SH-SY5Y (cell line): ENCODE data around the gene GRIN3B.

Experiments
- GATA2 ChIP-seq: IDR thresholded peaks from 2 replicates; pipeline ENCODE4 v1.6.1; 2011; ENCODE audit warnings: mild to moderate bottlenecking, low read depth, low read length
- GATA3 ChIP-seq: IDR thresholded peaks from 2 replicates; pipeline ENCODE4 v1.6.1; 2011; ENCODE audit warnings: low read depth, mild to moderate bottlenecking, low read length, moderate library complexity

Gene GRIN3B

DNA sequence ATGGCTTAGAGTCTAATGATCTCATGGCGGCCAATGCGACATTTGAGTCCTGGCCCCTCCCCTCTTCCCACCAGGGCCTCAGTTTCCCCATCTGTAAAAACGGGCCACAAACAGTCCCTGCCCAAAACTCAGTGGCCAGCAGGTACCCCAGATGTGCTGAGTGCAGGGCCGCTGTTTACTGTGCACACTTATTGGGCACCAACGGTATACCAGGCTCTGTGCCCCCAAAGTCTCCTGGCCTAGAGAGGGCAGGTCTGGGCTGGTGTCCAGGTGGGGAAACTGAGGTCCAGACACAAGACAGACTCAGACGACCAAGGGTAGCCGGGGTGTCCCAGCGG is 39.6 kb upstream of the GRIN3B start:
- TF ChIP-seq GATA3 (no peak), GATA2 (no peak)

DNA sequence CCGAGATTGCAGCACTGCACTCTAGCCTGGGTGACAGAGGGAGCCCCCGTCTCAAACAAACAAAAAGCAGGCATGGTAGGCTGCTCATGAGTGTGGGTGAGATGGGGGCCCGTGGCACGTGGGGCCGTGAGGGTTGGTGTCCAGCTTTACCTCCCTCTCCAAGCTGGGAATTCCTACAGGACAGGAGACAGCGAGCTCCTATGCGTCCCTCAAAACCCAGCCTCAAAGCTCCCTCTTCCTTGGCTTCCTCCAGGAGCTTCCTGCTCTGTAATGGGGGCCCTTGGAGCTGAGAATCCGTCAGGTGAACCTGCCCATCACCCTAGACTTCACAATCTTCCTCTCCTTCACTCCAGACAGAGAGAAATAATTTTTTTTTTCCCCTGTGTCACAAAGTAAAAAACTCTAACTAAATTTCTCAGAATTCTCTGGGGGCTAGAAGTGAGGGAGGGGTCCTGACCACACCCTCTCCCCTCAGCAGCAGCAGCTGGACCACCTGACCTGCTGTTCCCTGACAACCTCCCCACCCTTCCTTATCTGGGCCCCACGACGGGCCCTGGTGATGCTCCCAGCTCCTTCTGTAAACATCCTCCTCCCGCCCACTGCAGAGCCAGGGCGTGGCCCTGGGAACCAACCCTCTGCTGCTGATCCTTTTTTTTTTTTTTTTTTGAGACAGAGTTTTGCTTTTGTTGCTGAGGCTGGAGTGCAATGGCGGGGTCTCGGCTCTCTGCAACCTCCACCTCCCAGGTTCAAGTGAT is 38.2 kb upstream of the GRIN3B start:
- TF ChIP-seq GATA3 = no peak
- TF ChIP-seq GATA2 = no peak

DNA sequence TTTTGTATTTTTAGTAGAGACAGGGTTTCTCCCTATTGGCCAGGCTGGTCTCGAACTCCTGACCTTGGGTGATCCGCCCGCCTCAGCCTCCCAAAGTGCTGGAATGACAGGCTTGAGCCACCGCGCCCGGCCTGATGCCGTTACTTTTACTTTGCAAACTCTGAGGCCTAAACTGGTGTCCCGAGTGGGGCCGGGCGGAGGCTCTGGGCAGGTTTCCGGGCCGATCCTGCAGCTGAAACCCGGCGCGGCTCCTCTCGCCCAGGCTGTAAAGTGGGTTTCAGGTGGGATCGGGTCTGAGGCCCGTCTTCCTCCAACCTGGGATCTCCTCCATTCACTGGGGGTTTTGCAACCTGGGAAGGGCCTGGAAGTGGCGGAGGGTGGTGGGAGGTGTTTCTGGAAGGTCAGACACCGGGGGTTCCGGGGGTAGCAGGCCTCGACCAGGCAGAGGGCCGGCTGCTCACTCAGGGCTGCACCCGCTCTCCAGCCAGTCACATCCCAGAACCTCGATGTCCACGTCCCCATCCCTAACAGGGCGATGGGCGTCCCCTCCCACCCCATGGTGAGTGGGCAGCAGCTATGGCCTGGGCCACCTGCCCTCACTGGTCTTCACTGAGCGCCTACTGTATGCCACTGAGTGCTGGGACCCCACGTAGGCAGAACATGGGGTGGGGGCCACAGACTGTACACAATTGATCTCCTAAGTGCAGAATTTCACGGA is 37.4 kb upstream of the GRIN3B start:
- TF ChIP-seq GATA2 = no peak
- no peak for TF ChIP-seq GATA3

DNA sequence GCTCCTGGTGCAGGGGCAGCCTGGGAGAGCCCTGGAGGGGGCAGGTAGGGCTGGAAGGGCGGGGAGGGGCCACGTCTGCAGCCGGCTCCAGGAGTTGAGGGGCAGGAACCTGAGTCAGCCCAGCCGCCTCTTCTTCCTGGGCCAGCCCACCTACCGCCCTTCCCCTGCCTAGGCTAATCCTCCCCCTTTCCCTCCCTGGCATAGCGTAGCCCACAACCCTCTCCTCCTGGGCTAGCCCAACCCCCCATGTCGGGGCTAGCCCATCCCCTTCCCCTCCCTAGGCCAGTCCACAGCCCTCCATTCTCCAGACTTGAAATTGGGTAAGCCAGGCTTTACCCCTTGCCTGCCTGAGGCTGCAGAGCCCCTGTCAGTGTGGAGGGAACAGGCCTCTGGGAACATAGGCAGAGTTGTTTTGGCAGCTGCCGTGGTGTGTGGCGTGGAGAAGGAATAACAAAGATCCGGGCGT is 36.7 kb upstream of the GRIN3B start:
- TF ChIP-seq GATA3 (no peak), GATA2 (no peak)

DNA sequence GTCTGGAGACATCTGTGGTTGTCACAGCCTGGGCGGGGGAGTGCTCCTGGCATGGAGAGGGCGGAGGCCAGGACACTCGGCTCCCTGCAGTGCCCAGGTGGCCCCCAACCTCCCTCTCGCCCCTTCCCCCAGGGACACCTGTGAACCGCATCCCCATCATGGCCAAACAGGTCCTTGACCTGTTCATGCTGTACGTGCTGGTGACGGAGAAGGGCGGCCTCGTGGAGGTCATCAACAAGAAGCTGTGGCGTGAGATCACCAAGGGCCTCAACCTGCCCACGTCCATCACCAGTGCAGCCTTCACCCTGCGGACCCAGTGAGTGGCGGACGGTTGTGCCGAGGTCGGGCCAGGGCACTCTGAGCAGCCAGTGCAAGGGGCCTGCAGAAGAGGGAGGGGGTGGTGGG is 36.1 kb upstream of the GRIN3B start:
- no peak for TF ChIP-seq GATA2
- no peak for TF ChIP-seq GATA3

DNA sequence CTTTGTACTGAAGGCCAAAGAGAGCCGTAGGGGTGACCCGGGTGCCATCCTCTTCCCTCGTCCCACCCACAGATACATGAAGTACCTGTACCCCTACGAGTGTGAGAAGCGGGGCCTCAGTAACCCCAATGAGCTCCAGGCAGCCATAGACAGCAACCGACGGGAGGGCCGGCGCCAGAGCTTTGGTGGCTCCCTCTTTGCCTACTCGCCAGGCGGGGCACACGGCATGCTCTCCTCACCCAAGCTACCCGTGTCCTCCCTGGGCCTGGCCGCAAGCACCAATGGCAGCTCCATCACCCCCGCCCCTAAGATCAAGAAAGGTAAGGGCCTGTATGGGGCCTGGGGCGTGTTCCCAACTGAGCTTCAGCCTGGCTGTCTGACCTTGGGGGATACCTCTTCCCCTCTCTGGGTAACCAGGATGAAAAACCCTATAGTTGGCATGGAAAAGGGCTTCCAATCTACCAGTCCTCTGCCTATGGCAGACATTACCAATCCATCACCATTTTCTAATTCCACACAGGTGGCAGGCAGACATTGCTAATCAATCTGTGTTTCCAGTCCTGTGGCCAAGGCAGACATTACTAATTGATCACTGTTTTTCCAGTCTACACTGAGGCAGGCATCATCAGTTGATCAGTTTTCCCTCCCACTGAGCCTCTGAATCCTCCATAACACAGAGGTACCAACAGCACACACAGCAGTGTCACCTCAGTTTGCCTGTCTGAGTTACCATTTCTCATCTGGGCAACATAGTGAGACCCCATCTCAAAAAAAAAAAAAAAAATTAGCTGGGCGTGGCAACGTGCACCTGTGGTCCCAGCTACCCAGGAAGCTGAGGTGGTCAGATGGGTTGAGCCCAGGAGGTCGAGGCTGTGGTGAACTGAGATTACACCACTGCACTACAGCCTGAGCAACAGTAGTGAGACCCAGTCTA is 35.2 kb upstream of the GRIN3B start:
- TF ChIP-seq GATA2 = no peak
- no peak for TF ChIP-seq GATA3

DNA sequence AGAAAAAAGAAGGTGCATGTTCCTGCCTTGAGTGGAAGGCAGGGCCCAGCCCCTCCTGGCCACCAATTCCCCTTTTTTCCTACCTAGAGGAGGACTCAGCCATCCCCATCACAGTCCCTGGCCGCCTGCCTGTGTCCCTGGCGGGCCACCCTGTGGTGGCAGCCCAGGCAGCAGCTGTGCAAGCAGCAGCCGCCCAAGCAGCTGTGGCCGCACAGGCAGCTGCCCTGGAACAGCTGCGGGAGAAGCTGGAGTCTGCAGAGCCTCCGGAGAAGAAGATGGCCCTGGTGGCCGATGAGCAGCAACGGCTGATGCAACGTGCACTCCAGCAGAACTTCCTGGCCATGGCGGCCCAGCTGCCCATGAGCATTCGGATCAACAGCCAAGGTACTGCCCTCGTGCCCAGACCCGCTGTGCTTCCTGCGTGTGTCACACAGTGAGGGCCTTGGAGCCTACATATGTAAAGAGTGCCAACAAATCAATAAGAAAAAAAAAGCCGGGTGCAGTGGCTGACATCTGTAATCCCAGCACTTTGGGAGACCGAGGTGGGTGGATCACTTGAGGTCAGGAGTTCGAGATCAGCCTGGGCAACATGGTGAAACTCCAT is 33.6 kb upstream of the GRIN3B start:
- TF ChIP-seq GATA2 = no peak
- TF ChIP-seq GATA3 = no peak

DNA sequence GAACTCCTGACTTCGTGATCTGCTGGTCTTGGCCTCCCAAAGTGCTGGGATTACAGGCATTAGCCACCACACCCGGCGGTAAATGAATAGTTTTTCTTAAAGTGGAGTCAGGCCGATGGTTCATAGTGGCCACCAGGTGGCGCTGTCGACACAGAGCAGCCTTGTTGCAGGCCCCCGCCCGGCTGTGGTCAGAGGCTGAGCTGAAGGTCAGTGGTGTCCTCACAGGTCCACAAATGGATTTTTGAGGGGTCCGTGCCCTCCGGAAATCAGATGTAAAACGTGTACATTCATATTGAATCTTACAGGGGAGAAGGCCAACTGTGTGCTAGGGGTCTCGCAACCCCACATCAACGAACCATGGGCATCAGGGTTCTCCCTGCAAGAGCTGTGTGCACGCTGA is 29.5 kb upstream of the GRIN3B start:
- no peak for TF ChIP-seq GATA3
- TF ChIP-seq GATA2 = no peak

DNA sequence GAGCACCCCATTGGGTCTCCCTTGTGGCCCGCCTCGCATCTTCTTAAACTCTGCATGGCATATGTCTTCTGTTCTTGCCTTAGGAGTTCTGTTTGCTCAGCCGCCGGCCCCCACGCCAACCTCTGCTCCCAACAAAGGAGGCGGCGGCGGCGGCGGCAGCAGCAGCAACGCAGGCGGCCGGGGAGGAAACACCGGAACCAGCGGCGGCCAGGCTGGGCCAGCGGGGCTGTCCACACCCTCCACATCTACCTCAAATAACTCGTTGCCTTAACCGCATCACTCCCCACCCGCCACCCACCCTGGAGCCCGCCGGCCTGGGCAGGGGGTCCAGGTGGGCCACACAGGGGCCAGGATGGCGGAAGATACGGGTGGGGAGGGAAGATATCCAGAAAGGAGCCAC is 28.4 kb upstream of the GRIN3B start:
- TF ChIP-seq GATA3 = no peak
- TF ChIP-seq GATA2 = no peak

DNA sequence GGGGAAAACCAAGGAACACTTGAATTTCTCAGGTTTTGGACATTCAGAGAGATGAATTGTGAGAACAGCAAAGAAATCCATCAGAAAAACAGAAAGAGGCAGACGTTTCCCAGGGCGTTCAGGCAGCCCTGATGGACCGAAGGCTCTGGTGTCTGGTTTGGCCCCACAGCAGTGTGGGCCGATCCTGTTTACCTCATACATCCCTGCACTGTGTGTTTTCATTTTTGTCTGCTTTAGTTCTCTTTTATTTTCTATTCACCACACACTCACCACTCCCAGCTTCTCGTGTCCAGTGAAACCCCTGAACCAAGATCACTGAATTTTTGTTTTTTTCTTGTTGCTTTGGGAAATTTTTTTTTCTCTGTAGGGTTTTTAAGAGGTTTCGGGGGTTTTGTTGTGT is 27.9 kb upstream of the GRIN3B start:
- TF ChIP-seq GATA3 = no peak
- no peak for TF ChIP-seq GATA2

DNA sequence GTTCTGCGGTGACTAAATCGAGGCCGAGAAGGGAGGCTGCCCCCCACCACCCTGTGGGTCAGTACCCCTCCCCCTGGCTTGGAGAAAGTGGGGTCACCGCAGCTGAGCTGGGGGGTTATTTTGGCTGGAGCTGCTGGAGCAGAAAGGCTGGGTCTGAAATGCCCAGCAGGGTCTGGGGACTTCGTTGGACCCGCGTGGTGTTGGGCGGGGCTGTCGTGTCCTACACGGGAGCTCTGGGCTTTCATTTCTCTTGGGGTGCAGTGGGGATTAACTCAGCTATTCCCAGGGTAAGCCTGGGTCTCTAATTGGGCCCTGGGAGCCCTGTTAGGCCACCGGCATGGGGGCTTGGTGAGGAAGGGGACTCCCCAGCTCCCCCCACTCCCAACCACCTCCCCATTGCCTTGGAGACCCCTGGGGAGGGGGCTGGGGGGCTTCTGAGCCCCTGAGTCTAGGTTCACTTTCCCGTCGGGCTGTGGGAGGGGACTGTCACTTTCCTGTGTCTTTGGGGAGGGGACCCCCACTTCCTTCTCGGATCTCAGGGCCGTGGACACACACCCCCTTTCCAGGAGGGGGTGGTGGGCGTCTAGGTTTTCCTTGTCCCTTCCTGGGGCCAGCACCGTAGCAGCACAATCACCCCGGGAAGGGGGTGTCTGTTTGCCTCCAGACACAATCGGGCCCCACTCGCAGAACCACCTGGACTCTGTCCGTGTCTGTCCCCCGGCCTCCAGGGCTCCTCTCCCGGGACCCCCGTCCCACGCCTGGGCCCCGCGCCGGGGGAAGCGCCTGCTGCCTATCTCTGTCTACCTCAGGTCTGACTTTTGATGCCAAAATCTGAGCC is 26.3 kb upstream of the GRIN3B start:
- TF ChIP-seq GATA3 (no peak), GATA2 (no peak)

DNA sequence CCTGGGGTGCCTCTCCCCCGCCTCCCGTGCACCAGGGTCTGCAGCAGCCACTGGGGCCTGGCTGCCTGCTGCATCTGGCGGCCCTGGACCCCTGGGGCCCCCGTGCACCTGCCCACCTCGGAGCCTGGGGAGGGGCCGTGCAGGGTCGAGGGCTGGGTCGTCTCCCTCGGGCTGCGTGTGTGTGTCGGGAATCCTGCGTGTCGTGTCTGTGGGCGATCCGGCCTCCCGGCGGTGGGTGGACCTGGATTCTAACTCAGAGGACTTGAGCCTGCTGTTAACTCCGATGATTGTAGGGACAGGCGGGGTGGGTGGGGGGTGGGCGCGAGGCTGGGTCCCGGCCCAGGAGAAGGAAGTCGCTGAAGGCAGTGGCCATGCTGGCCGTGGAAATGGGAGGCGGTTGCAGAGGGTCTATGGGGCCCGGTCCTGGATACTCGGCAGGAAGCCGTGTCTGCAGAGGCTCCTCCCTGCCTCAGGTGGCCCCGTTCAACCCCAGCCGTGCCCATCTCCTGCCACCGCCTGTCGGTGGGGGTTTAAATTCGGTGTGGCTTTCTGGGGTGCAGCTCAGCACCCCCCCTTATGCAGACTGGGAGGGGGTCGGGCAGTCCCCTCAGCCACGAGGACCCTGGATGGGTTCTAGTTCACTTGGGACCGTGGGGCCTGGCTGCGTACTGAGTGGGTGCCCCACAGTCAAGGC is 25.5 kb upstream of the GRIN3B start:
- TF ChIP-seq GATA3 (no peak), GATA2 (no peak)

DNA sequence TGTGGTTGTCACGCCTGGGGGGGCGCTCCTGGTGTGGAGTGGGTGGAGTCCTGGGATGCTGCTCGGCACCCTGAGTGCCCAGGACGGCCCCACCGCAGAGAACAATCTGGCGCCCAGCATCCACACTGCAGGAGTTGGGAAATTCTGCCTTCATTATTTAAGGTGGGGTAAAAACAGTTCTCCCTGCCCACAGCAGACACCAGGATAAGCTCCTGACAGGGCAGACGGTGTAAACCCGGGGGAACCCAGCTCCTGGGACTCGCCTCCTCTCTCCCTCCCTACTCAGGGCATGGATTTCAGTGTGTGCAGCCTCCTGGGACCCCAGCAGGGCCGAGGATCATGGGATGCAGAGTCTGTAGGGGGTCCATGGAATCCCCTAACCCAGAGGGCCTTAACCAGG is 23.7 kb upstream of the GRIN3B start:
- TF ChIP-seq GATA3 (no peak), GATA2 (no peak)
